HCT116 (cell line): ENCODE results near the gene HEBP1.

Experiments used
- CEBPB ChIP-seq: IDR thresholded peaks from 2 replicates; pipeline ENCODE4 v1.6.1; 2012; ENCODE audit warnings: low read depth
- EZH2 ChIP-seq: fragments of 200-600 bp; sonication (generic); IDR thresholded peaks from 2 replicates; pipeline ENCODE4 v1.6.1; 2017; ENCODE audit warnings: antibody characterized with exemption, mixed run types
- EZH2phosphoT487 ChIP-seq: fragments of 200-600 bp; IDR thresholded peaks from 2 replicates; pipeline ENCODE4 v1.6.1; 2018; ENCODE audit warnings: antibody characterized with exemption, borderline replicate concordance
- FOSL1 ChIP-seq: IDR thresholded peaks from 2 replicates; pipeline ENCODE4 v1.6.1; 2012; ENCODE audit warnings: low read depth
- MAX ChIP-seq: IDR thresholded peaks from 2 replicates; pipeline ENCODE4 v1.6.1; 2012
- POLR2A ChIP-seq: IDR thresholded peaks from 2 replicates; pipeline ENCODE4 v1.7.0; 2011; ENCODE audit warnings: borderline replicate concordance; ENCODE audit not compliant: insufficient read depth, insufficient read length; ENCODE audit errors: extremely low read depth
- POLR2AphosphoS5 ChIP-seq: IDR thresholded peaks from 2 replicates; pipeline ENCODE4 v1.6.1; 2011; ENCODE audit warnings: mild to moderate bottlenecking, low read depth, low read length, moderate library complexity
- RAD21 ChIP-seq: IDR thresholded peaks from 2 replicates; pipeline ENCODE4 v1.6.1; 2012; ENCODE audit warnings: low read depth, mild to moderate bottlenecking
- TCF7L2 ChIP-seq: IDR thresholded peaks from 2 replicates; pipeline ENCODE4 v1.7.0; 2011; ENCODE audit warnings: borderline replicate concordance, inconsistent platforms; ENCODE audit not compliant: insufficient read depth, insufficient read length; ENCODE audit errors: extremely low read depth
- ZNF274 ChIP-seq: fragments of 200-500 bp; sonication (Bioruptor generic); IDR thresholded peaks from 2 replicates; pipeline ENCODE4 v1.6.1; 2014; ENCODE audit warnings: mild to moderate bottlenecking, low read depth, low read length, inconsistent platforms
- TF ChIP-seq, protein P1 (sequence below), 3 experiments: fragments of 200-600 bp in 1 of 3; sonication (generic) in 1 of 3; IDR thresholded peaks in 2 of 3; conservative IDR thresholded peaks in 1 of 3; 2 replicates each; pipeline ENCODE4 v1.5.1; 2012 to 2017; ENCODE audit warnings: low read depth in 2 of 3, low read length in 2 of 3, antibody characterized with exemption in 1 of 3, borderline replicate concordance in 1 of 3, control low read depth in 1 of 3, mild to moderate bottlenecking in 1 of 3, mixed read lengths in 1 of 3, mixed run types in 1 of 3, moderate library complexity in 1 of 3; ENCODE audit not compliant: insufficient read depth in 1 of 3
- TF ChIP-seq, protein P2 (sequence below): IDR thresholded peaks from 2 replicates; pipeline ENCODE4 v1.6.1; 2012; ENCODE audit warnings: low read depth
- TF ChIP-seq, protein P3 (sequence below): IDR thresholded peaks from 2 replicates; pipeline ENCODE4 v1.6.1; 2012

DNA sequence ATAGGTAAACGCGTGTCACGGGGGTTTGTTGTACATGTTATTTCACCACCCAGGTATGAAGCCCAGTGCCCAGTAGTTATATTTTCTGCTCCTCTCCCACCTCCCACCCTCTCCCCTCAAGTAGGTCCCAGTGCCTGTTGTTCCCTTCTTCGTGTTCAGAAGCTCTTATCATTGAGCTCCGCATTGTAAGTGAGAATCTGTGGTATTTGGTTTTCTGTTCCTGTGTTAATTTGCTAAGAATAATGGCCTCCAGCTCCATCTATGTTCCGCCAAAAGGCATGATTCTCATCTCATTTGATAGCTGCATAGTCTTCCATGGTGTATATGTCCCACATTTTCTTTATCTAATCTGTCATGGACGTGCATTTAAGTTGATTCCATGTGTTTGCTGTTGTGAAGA is 41.2 kb downstream of the HEBP1 start:
- TF ChIP-seq, protein P1, sequence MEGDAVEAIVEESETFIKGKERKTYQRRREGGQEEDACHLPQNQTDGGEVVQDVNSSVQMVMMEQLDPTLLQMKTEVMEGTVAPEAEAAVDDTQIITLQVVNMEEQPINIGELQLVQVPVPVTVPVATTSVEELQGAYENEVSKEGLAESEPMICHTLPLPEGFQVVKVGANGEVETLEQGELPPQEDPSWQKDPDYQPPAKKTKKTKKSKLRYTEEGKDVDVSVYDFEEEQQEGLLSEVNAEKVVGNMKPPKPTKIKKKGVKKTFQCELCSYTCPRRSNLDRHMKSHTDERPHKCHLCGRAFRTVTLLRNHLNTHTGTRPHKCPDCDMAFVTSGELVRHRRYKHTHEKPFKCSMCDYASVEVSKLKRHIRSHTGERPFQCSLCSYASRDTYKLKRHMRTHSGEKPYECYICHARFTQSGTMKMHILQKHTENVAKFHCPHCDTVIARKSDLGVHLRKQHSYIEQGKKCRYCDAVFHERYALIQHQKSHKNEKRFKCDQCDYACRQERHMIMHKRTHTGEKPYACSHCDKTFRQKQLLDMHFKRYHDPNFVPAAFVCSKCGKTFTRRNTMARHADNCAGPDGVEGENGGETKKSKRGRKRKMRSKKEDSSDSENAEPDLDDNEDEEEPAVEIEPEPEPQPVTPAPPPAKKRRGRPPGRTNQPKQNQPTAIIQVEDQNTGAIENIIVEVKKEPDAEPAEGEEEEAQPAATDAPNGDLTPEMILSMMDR (IDR thresholded peaks at IDR 0.05 in 2 of 3, conservative IDR thresholded peaks at IDR 0.05 in 1 of 3; ENCODE audit: borderline replicate concordance in 1 of 3, insufficient read depth in 1 of 3, low read depth in 2 of 3, low read length in 2 of 3), result no peak
- TF ChIP-seq POLR2AphosphoS5, result no peak
- TF ChIP-seq POLR2A, result no peak
- no peak for TF ChIP-seq EZH2
- TF ChIP-seq, protein P2, sequence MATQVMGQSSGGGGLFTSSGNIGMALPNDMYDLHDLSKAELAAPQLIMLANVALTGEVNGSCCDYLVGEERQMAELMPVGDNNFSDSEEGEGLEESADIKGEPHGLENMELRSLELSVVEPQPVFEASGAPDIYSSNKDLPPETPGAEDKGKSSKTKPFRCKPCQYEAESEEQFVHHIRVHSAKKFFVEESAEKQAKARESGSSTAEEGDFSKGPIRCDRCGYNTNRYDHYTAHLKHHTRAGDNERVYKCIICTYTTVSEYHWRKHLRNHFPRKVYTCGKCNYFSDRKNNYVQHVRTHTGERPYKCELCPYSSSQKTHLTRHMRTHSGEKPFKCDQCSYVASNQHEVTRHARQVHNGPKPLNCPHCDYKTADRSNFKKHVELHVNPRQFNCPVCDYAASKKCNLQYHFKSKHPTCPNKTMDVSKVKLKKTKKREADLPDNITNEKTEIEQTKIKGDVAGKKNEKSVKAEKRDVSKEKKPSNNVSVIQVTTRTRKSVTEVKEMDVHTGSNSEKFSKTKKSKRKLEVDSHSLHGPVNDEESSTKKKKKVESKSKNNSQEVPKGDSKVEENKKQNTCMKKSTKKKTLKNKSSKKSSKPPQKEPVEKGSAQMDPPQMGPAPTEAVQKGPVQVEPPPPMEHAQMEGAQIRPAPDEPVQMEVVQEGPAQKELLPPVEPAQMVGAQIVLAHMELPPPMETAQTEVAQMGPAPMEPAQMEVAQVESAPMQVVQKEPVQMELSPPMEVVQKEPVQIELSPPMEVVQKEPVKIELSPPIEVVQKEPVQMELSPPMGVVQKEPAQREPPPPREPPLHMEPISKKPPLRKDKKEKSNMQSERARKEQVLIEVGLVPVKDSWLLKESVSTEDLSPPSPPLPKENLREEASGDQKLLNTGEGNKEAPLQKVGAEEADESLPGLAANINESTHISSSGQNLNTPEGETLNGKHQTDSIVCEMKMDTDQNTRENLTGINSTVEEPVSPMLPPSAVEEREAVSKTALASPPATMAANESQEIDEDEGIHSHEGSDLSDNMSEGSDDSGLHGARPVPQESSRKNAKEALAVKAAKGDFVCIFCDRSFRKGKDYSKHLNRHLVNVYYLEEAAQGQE, result no peak
- no peak for TF ChIP-seq FOSL1
- TF ChIP-seq EZH2phosphoT487, result no peak
- TF ChIP-seq, protein P3, sequence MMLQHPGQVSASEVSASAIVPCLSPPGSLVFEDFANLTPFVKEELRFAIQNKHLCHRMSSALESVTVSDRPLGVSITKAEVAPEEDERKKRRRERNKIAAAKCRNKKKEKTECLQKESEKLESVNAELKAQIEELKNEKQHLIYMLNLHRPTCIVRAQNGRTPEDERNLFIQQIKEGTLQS, result no peak
- no peak for TF ChIP-seq MAX
- TF ChIP-seq ZNF274, result no peak
- TF ChIP-seq CEBPB, result no peak
- TF ChIP-seq TCF7L2, result no peak
- TF ChIP-seq RAD21, result no peak
